ENCODE measurements around the gene CSNK2A2. TPM values are rescaled to one million over a fixed set of nuclear protein-coding genes. Genes with fewer than 3 reads are reported as not detected.

CSNK2A2 gene
- total and polyA plus RNA-seq, 9 of the 15 experiments (the other 6 are each of a cell fraction or from before 2014, with no cell fraction given), result 20.8 to 109 (median 44.7) TPM

- Histone ChIP-seq H3K4me3 (no peak overlapping the region), H3K4me2 (ENCODE audit: insufficient read depth, low read length) (no peak overlapping the region), H3K79me2 (ENCODE audit: control insufficient read depth, insufficient read depth, low read length) (no peaks in the 10 kb centered on the region), H3K27me3 (ENCODE audit: control insufficient read depth in 2 of 2, insufficient read depth in 2 of 2, low read length in 2 of 2) (no peaks in the 10 kb centered on the region; a peak in 1 of 5 replicates), H3K9ac (ENCODE audit: insufficient read depth in 1 of 2, low read depth in 2 of 2, low read length in 2 of 2) (no peak overlapping the region), H4K20me1 (replicated peaks; ENCODE audit: control insufficient read depth, insufficient read depth, low read length) (no peaks in the 10 kb centered on the region), H2AFZ (ENCODE audit: low read depth, low read length) (no peak overlapping the region), H3K27ac (ENCODE audit: extremely low read depth, low read depth, low read length) (no peak overlapping the region), H3K9me1 (ENCODE audit: control insufficient read depth, insufficient read depth, low read length) (no peaks in the 10 kb centered on the region), H3K9me3 (replicated peaks; ENCODE audit: control insufficient read depth, insufficient read depth, low read depth, low read length) (no peaks in the 10 kb centered on the region), H3K36me3 (ENCODE audit: control insufficient read depth, insufficient read depth, low read length) (no peaks in the 10 kb centered on the region), H3K4me1 (replicated peaks in 1 of 2; ENCODE audit: control insufficient read depth in 2 of 2, insufficient read depth in 2 of 2, low read length in 2 of 2) (no peaks in the 10 kb centered on the region; a peak in 1 of 5 replicates)
- 20% methylated on average over 1 of the region's 1 CpG for WGBS (ENCODE audit: insufficient coverage, low coverage, missing lambda C conversion rate)
- DNase-seq (ENCODE audit: extremely low read depth in 1 of 4, low spot score in 3 of 4) (no peak), ATAC-seq (peak; percentile 34; the same call in 1 of the 3 replicates), FAIRE-seq (no peak)
- ChIA-PET CTCF (ENCODE audit: low intra/inter-chr PET ratio) (no interaction called here), POLR2A (interaction anchor here (0.8 kb wide), 1 partner anchor 8 kb away, joined by 3 read pairs; no protein-coding TSS in a partner anchor)
- in situ Hi-C loops (cut with MboI) (no loop called here), intact Hi-C loops (cut with micrococcal nuclease) (no loop called here)
- TF ChIP-seq RBM34 (IDR thresholded peaks at IDR 0.05; ENCODE audit: borderline replicate concordance, insufficient read depth, low read length) (no peak), E2F5 (CRISPR knock-in tag; IDR thresholded peaks at IDR 0.05) (no peak), ZNF224 (CRISPR knock-in tag; IDR thresholded peaks at IDR 0.05) (no peak), NFRKB (IDR thresholded peaks at IDR 0.05; ENCODE audit: low read depth) (no peak), ELK1 (CRISPR knock-in tag; IDR thresholded peaks at IDR 0.05) (no peak), SREBF2 (CRISPR knock-in tag; IDR thresholded peaks at IDR 0.05) (no peak)
- no TSS peak for BruUV-seq (replicated peaks)
These were observed 49.4 kb downstream of the CSNK2A2 start for GRCh38 chr16:58148526-58148925.

All from K562 (cell line).